Measurements from ENCODE around the gene LUM. TPM values are rescaled to one million over a fixed set of nuclear protein-coding genes. Genes with fewer than 3 reads are reported as not detected.

Gene LUM
- total RNA-seq, 1 experiment from 2014 or later: not detected

- H2BK20ac ChIP-seq (ENCODE audit: low read depth, low read length, poor library complexity, severe bottlenecking): no peak overlapping the region
- H2AK5ac ChIP-seq (ENCODE audit: insufficient read length, low read length): no peak overlapping the region
- H3K4me3 Mint-ChIP-seq: no peak overlapping the region
- H2BK15ac ChIP-seq (ENCODE audit: low read depth, low read length): no peak overlapping the region
- H3K4ac ChIP-seq (ENCODE audit: low read depth, low read length): no peak overlapping the region
- H3K23ac ChIP-seq (ENCODE audit: insufficient read length, low read depth, low read length): no peak overlapping the region
- no peak overlapping the region for H4K8ac ChIP-seq (replicated peaks; ENCODE audit: insufficient read length, low read depth, low read length)
- H3K4me1 ChIP-seq (ENCODE audit: insufficient read depth, low read length): no peaks in the 10 kb centered on the region
- H4K91ac ChIP-seq (ENCODE audit: insufficient read length, low read depth, low read length): no peak overlapping the region
- no peaks in the 10 kb centered on the region for H3K79me1 ChIP-seq (ENCODE audit: insufficient read depth, low read depth, low read length, poor library complexity, severe bottlenecking)
- H3K27me3 Mint-ChIP-seq (ENCODE audit: low read depth): 0 out of 2 replicates have a peak, but pooled peaks cover 1% of the 10 kb centered on the region
- no peak for TF ChIP-seq CTCF (conservative IDR thresholded peaks at IDR 0.05)
- no peak overlapping the region for H3K27ac ChIP-seq (ENCODE audit: insufficient read length, low read depth, low read length)
- H4K5ac ChIP-seq (ENCODE audit: insufficient read length, low read depth, low read length): no peak overlapping the region
- no peak overlapping the region for H3T11ph ChIP-seq (ENCODE audit: low read length)
- H3K56ac ChIP-seq (ENCODE audit: insufficient read length, low read depth, low read length): no peak overlapping the region
- 0 out of 7 replicates have a peak, but pooled peaks cover 0 to under 1% (median 0%) of the 10 kb centered on the region in 3 experiments for H3K36me3 Mint-ChIP-seq (ENCODE audit: insufficient read depth in 1 of 3, low read depth in 3 of 3)
- no peaks in the 10 kb centered on the region for H3K27me3 ChIP-seq (ENCODE audit: insufficient read depth, low read length)
- no peak overlapping the region for H3K27ac Mint-ChIP-seq
- H3K9ac ChIP-seq (ENCODE audit: extremely low read depth, insufficient read length, low read length): no peak overlapping the region
- H3K4me1 Mint-ChIP-seq: no peaks in the 10 kb centered on the region
- no peak overlapping the region for H3K4me2 ChIP-seq (ENCODE audit: insufficient read depth, insufficient read length, low read length)
- no peaks in the 10 kb centered on the region for H4K20me1 ChIP-seq (ENCODE audit: control insufficient read depth, insufficient read depth, insufficient read length)
- no peaks in the 10 kb centered on the region for H3K79me2 ChIP-seq (ENCODE audit: insufficient read depth, low read length)
- H3K23me2 ChIP-seq (ENCODE audit: insufficient read length, low read depth, low read length, poor library complexity, severe bottlenecking): no peaks in the 10 kb centered on the region
- no peak overlapping the region for H2AFZ ChIP-seq (ENCODE audit: low read length)
- no CpG with 5 or more reads among the region's 1 CpG for WGBS (ENCODE audit: extremely low coverage, insufficient read length, low lambda C conversion rate)
- no peaks in the 10 kb centered on the region for H3K9me3 Mint-ChIP-seq
- no peak for DNase-seq
- no peak overlapping the region for H3K14ac ChIP-seq (ENCODE audit: insufficient read depth, low read length)
- H3K18ac ChIP-seq (ENCODE audit: insufficient read length, low read depth, low read length): no peak overlapping the region
- no peaks in the 10 kb centered on the region for H3K9me3 ChIP-seq (ENCODE audit: control insufficient read depth, low read depth, low read length)
- H2BK12ac ChIP-seq (ENCODE audit: insufficient read length, low read depth, low read length): no peak overlapping the region
- no peak overlapping the region for H2BK120ac ChIP-seq (ENCODE audit: low read depth, low read length, poor library complexity, severe bottlenecking)
- H2BK5ac ChIP-seq (ENCODE audit: insufficient read length, low read length): no peak overlapping the region
These were observed 29.0 kb upstream of the LUM start for GRCh38 chr12:91140026-91140931.

All from H9 (cell line).